Motor neuron (in vitro differentiated cells): ENCODE measurements around the gene TMEM161B. TPM values are rescaled to one million over a fixed set of nuclear protein-coding genes. Genes with fewer than 3 reads are reported as not detected.

Experiments
- ATAC-seq, 8 experiments: fragments of 200-7000 bp; cut with Tn5 transposase; replicated peaks in 6 of 8; 2 replicates each; pipeline ENCODE4 v1.8.0; 2021; ENCODE audit warnings: mild to moderate bottlenecking in 8 of 8, moderate library complexity in 8 of 8
- H3K27ac ChIP-seq, 2 donors: fragments of 250-450 bp; sonication (Bioruptor Pico); 2 replicates each; pipeline ENCODE4 v1.9.0; 2021; ENCODE audit warnings: antibody characterized with exemption in 2 of 2, mild to moderate bottlenecking in 2 of 2, moderate library complexity in 1 of 2
- H3K4me1 ChIP-seq, 2 donors: fragments of 250-450 bp; sonication (Bioruptor Pico); replicated peaks in 1 of 2; 2 replicates each; pipeline ENCODE4 v1.6.1; 2021; ENCODE audit warnings: antibody characterized with exemption in 2 of 2, mild to moderate bottlenecking in 2 of 2, moderate library complexity in 1 of 2
- H3K4me3 ChIP-seq, 5 donors: fragments of 250-450 bp; sonication (Bioruptor Pico); 2 replicates each; pipeline ENCODE4 v1.9.0; 2021; ENCODE audit warnings: antibody characterized with exemption in 5 of 5, mild to moderate bottlenecking in 5 of 5, moderate library complexity in 4 of 5
- WGBS, 10 experiments: fragments of 450-650 bp; shearing (Covaris generic); methylation state at CpG; one replicate each; pipeline ENCODE4 v1.0.0; 2022; 5-methylcytosine and 5-hydroxymethylcytosine counted together
- in situ Hi-C, 9 experiments: fragments of 400-800 bp; cut with MboI; loops; one replicate each; pipeline ENCODE4 v1.15.0; 2021; ENCODE audit warnings: low sequenced_read_pairs in 9 of 9, low pct_unique_long_range_greater_than_20kb in 2 of 9; ENCODE audit not compliant: unreplicated experiment in 9 of 9
- total RNA-seq, 8 experiments: library from RNA; unstranded; fragments of 300-600 nt; gene quantifications; 2 replicates each; pipeline versions ENCODE4 v1.2.3 to v1.2.4, GENCODE V29; 2022

TMEM161B gene
- total RNA-seq, 8 experiments from 2014 or later = 10.9 to 32.7 (median 23.0) TPM

- Histone ChIP-seq H3K4me3 (peak overlapping the region in 1 of 5 donors; percentile 9), H3K4me1 (peaks cover 5 to 19% of the 10 kb centered on the region in 2 donors), H3K27ac (no peak overlapping the region)
- in situ Hi-C loops = loop anchor here (10.0 to 25.0 kb wide), 6 partner anchors 359 to 709 kb away; no protein-coding TSS in a partner anchor
- 7 to 79% (median 37%) methylated on average over 6 to 23 of the region's 26 CpGs; no CpG with 5 or more reads in 1 of the 10 experiments for WGBS, 10 experiments
- no peak for ATAC-seq
Measured at GRCh38 chr5:88145611-88146467, 122.8 kb downstream of the TMEM161B start.

- in situ Hi-C loops = loop anchor here (10.0 to 25.0 kb wide), 6 partner anchors 358 to 708 kb away; no protein-coding TSS in a partner anchor
- ATAC-seq = no peak
- no peak overlapping the region for H3K27ac ChIP-seq
- 0 to 60% (median 29%) methylated on average over 1 to 13 of the region's 16 CpGs for WGBS, 10 experiments
- no peak overlapping the region for H3K4me3 ChIP-seq
- H3K4me1 ChIP-seq = peaks cover 5 to 19% of the 10 kb centered on the region in 2 donors
Measured at GRCh38 chr5:88145221-88145610, 123.4 kb downstream of the TMEM161B start.
